Uterus (tissue), 4 donors: ENCODE results near the gene IFIT2. TPM values are rescaled to one million over a fixed set of nuclear protein-coding genes. Genes with fewer than 3 reads are reported as not detected.

ENCODE experiments used
- DNase-seq, 2 donors: peaks; one replicate each; pipeline ENCODE4 v3.0.0-alpha.2; 2019 to 2020
- H3K27ac ChIP-seq, 2 donors: fragments of 200-600 bp; sonication (generic); 1 replicate in 1 of 2; 2 replicates in 1 of 2; pipeline ENCODE4 v1.5.1; 2016 to 2018
- H3K27me3 ChIP-seq, 2 donors: fragments of 200-600 bp; sonication (generic); one replicate each; pipeline ENCODE4 v1.5.1; 2018 to 2019; ENCODE audit warnings: control low read depth in 1 of 2
- H3K36me3 ChIP-seq, 2 donors: fragments of 200-600 bp; sonication (generic); one replicate each; pipeline ENCODE4 v1.5.1; 2019; ENCODE audit warnings: control low read depth in 1 of 2
- H3K4me1 ChIP-seq, 2 donors: fragments of 200-600 bp; sonication (generic); one replicate each; pipeline ENCODE4 v1.5.1; 2018 to 2019; ENCODE audit warnings: control low read depth in 1 of 2
- H3K4me3 ChIP-seq, 2 donors: fragments of 200-600 bp; sonication (generic); 1 replicate in 1 of 2; 2 replicates in 1 of 2; pipeline ENCODE4 v1.5.1; 2018 to 2019; ENCODE audit warnings: mild to moderate bottlenecking in 1 of 2
- H3K9me3 ChIP-seq, 2 donors: fragments of 200-600 bp; sonication (generic); one replicate each; pipeline ENCODE4 v1.5.1; 2019; ENCODE audit warnings: control low read depth in 1 of 2
- POLR2A ChIP-seq, 2 donors: fragments of 450-650 bp; IDR thresholded peaks; one replicate each; pipeline ENCODE4 v1.6.1; 2016; ENCODE audit warnings: antibody characterized with exemption in 2 of 2, mild to moderate bottlenecking in 1 of 2, moderate library complexity in 1 of 2
- intact Hi-C: fragments of 100-400 bp; cut with DNase I; formaldehyde crosslinking; loops from one replicate; pipeline ENCODE4 v1.15.1; 2023; ENCODE audit warnings: low total_unique reads
- total RNA-seq, 4 donors: library from RNA; depleted of rRNA in 3 of 4; stranded (reverse); fragments of >200 nt in 3 of 4; gene quantifications; one replicate each; pipeline versions ENCODE4 v1.1.0 to v1.2.4, GENCODE V29; 2014 to 2023
- TF ChIP-seq, protein P1 (sequence below), 4 experiments: fragments of 200-600 bp in 2 of 4; fragments of 450-650 bp in 2 of 4; sonication (generic) in 2 of 4; IDR thresholded peaks; one replicate each; pipeline ENCODE4 v1.5.1; 2016 to 2019; ENCODE audit warnings: antibody characterized with exemption in 4 of 4, mild to moderate bottlenecking in 2 of 4, moderate library complexity in 1 of 4
- donor health status: DM: yes; HTN: yes; CAD: no.

The IFIT2 gene
- total RNA-seq, 4 donors from 2014 or later, result 1.5 to 17.7 (median 6.1) TPM

DNA sequence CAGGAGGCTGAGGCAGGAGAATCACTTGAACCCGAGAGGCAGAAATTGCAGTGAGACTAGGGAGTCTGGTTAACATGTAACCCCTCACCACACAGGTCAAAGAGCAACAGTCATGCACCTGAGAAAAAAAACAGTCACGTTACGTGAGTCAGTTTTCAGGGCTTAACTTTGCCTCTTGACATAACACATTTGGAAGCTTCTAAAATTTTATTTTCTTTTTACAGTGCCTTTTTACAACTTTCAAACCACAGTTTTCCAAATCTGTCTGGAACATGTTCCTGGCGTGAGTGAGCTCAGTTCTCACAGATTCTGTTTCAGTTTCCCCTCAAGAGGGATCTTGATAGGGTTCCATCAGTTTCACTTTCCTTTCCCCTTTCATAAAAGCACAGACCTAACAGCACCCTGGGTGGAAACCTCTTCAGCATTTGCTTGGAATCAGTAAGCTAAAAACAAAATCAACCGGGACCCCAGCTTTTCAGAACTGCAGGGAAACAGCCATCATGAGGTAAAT, 30.3 kb downstream of the IFIT2 start:
- Histone ChIP-seq H3K27me3 (no peaks in the 10 kb centered on the region), H3K27ac (peak overlapping the region; percentile 81 to 94), H3K4me3 (peak overlapping the region; percentile 33 to 36), H3K4me1 (peaks cover 6% of the 10 kb centered on the region in 2 donors), H3K36me3 (no peaks in the 10 kb centered on the region), H3K9me3 (no peaks in the 10 kb centered on the region)
- TF ChIP-seq POLR2A (IDR thresholded peaks at IDR 0.05), result peak in 1 of 2 donors; percentile 23
- TF ChIP-seq, protein P1, sequence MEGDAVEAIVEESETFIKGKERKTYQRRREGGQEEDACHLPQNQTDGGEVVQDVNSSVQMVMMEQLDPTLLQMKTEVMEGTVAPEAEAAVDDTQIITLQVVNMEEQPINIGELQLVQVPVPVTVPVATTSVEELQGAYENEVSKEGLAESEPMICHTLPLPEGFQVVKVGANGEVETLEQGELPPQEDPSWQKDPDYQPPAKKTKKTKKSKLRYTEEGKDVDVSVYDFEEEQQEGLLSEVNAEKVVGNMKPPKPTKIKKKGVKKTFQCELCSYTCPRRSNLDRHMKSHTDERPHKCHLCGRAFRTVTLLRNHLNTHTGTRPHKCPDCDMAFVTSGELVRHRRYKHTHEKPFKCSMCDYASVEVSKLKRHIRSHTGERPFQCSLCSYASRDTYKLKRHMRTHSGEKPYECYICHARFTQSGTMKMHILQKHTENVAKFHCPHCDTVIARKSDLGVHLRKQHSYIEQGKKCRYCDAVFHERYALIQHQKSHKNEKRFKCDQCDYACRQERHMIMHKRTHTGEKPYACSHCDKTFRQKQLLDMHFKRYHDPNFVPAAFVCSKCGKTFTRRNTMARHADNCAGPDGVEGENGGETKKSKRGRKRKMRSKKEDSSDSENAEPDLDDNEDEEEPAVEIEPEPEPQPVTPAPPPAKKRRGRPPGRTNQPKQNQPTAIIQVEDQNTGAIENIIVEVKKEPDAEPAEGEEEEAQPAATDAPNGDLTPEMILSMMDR (IDR thresholded peaks at IDR 0.05), result no peak
- intact Hi-C loops, result no loop called here
- peak in 1 of 2 donors; percentile 40 for DNase-seq

DNA sequence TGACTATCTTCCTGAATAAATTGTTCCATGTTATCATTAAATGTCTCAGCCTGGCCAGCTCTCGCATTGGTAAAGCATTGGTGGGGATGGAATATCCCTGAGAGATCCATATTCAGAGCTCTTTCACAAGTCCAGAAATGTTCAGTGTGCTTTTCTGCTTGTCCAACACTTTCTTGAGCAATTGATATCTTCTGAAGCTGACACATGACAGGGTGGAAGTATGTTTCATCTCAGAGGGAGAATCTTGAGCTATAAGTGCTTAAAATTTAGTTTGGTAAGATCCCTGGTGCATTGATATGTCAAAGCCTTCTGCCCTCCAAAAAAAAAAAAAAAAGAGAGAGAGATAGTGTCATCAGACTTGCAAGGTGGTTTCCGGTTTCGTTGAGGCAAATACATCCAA, 33.4 kb downstream of the IFIT2 start:
- TF ChIP-seq, protein P1 (IDR thresholded peaks at IDR 0.05), result no peak
- no peak for TF ChIP-seq POLR2A (IDR thresholded peaks at IDR 0.05)
- Histone ChIP-seq H3K27me3 (no peaks in the 10 kb centered on the region), H3K27ac (no peak overlapping the region)

DNA sequence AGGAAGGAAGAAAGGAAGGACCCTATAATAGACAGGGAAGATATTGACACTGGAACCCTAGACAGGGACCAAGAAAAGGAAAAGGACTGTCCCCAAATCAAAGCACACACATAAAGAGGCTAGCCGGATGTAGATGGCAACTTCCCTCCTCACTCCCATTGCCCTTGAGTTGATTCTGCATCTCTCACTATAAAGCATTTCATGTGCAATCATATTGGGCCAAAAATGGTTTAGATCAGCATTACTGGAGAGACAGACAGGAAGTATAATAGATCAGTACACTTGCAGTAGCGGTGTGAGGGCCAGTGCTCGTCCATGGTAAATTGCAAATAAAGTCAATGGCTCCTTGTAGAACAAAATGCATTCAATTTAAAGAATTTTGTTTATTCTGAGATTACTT, 34.4 kb downstream of the IFIT2 start:
- Histone ChIP-seq H3K27ac (no peak overlapping the region), H3K9me3 (no peaks in the 10 kb centered on the region), H3K36me3 (no peaks in the 10 kb centered on the region), H3K27me3 (no peaks in the 10 kb centered on the region), H3K4me1 (peaks cover 0 to 4% of the 10 kb centered on the region in 2 donors), H3K4me3 (no peak overlapping the region)
- intact Hi-C loops, result no loop called here
- no peak for DNase-seq
- no peak for TF ChIP-seq POLR2A (IDR thresholded peaks at IDR 0.05)
- TF ChIP-seq, protein P1 (IDR thresholded peaks at IDR 0.05), result no peak

More for the DNA sequence above, 33.4 kb downstream of the IFIT2 start:
- H3K4me3 ChIP-seq, result no peak overlapping the region
- no peaks in the 10 kb centered on the region for H3K36me3 ChIP-seq
- no peaks in the 10 kb centered on the region for H3K9me3 ChIP-seq
- DNase-seq, result no peak
- intact Hi-C loops, result no loop called here
- peaks cover 0 to 4% of the 10 kb centered on the region in 2 donors for H3K4me1 ChIP-seq

DNA sequence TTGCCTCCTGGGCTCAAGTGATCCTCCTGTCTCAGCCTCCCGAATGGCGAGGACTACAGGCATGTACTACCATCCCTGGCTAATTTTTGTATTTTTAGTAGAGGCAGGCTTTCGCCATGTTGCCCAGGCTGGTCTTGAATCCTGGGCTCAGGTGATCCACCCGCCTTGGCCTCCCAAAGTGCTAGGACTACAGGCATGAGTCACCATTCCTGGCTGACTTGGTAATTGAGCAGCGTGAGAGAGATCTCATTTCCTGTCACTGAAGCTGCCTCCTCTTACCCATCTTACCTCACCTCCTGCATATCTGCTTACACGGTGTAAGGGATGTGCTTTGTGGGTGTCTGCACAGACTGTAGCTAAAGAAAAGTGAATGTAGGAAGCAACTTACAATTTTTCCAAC, 35.6 kb downstream of the IFIT2 start:
- TF ChIP-seq POLR2A (IDR thresholded peaks at IDR 0.05), result no peak
- TF ChIP-seq, protein P1 (IDR thresholded peaks at IDR 0.05), result no peak
- intact Hi-C loops, result no loop called here
- no peak for DNase-seq

DNA sequence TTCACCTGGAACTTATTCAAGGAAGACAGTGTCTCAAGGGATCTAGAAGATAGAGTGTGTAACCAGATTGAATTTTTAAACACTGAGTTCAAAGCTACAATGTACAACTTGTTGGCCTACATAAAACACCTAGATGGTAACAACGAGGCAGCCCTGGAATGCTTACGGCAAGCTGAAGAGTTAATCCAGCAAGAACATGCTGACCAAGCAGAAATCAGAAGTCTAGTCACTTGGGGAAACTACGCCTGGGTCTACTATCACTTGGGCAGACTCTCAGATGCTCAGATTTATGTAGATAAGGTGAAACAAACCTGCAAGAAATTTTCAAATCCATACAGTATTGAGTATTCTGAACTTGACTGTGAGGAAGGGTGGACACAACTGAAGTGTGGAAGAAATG, 36.9 kb downstream of the IFIT2 start:
- intact Hi-C loops, result no loop called here
- Histone ChIP-seq H3K4me1 (no peaks in the 10 kb centered on the region), H3K4me3 (no peak overlapping the region), H3K27me3 (no peaks in the 10 kb centered on the region), H3K36me3 (no peaks in the 10 kb centered on the region), H3K27ac (no peak overlapping the region), H3K9me3 (no peaks in the 10 kb centered on the region)
- TF ChIP-seq POLR2A (IDR thresholded peaks at IDR 0.05), result no peak
- TF ChIP-seq, protein P1 (IDR thresholded peaks at IDR 0.05), result no peak
- DNase-seq, result no peak

More for the DNA sequence above, 35.6 kb downstream of the IFIT2 start:
- Histone ChIP-seq H3K4me1 (peaks cover 0 to 4% of the 10 kb centered on the region in 2 donors), H3K27ac (no peak overlapping the region), H3K9me3 (no peaks in the 10 kb centered on the region), H3K27me3 (no peaks in the 10 kb centered on the region), H3K4me3 (no peak overlapping the region), H3K36me3 (no peaks in the 10 kb centered on the region)
